Kidney (tissue), 14 donors: ENCODE data around the gene MIGA1. TPM values are rescaled to one million over a fixed set of nuclear protein-coding genes. Genes with fewer than 3 reads are reported as not detected.

Experiments
- DNase-seq, 5 donors: peaks; one replicate each; pipeline ENCODE4 v3.0.0-alpha.2; 2013 to 2020
- FAIRE-seq: peaks from 2 replicates; lab custom pipeline; 2012; peaks lifted over from hg19 to GRCh38; lab: Jason Lieb, UNC
- H3K27ac ChIP-seq, 2 donors: one replicate each; pipeline ENCODE4 v1.7.0; 2013; ENCODE audit warnings: low read depth in 2 of 2, low read length in 2 of 2, inconsistent platforms in 1 of 2
- H3K27me3 ChIP-seq: one replicate; pipeline ENCODE4 v1.7.1; 2013; ENCODE audit warnings: low read length, inconsistent platforms; ENCODE audit not compliant: control insufficient read depth, insufficient read depth
- H3K36me3 ChIP-seq, 3 donors: one replicate each; pipeline versions ENCODE4 v1.7.0 to v1.7.1; 2013; ENCODE audit warnings: low read length in 3 of 3, control low read depth in 1 of 3, inconsistent platforms in 1 of 3; ENCODE audit not compliant: insufficient read depth in 3 of 3, control insufficient read depth in 2 of 3
- H3K4me1 ChIP-seq, 3 donors: one replicate each; pipeline versions ENCODE4 v1.7.0 to v1.7.1; 2013; ENCODE audit warnings: low read length in 3 of 3, inconsistent platforms in 1 of 3, low read depth in 1 of 3; ENCODE audit not compliant: control insufficient read depth in 2 of 3, insufficient read depth in 2 of 3
- H3K4me3 ChIP-seq, 3 donors: one replicate each; pipeline versions ENCODE4 v1.7.0 to v1.8.1; 2013; ENCODE audit warnings: low read length in 3 of 3, control low read depth in 1 of 3, inconsistent platforms in 1 of 3
- H3K9ac ChIP-seq, 3 donors: one replicate each; pipeline versions ENCODE4 v1.7.0 to v1.7.1; 2013; ENCODE audit warnings: low read length in 3 of 3, control low read depth in 1 of 3, inconsistent platforms in 1 of 3
- H3K9me3 ChIP-seq, 3 donors: one replicate each; pipeline versions ENCODE4 v1.7.0 to v1.7.1; 2013; ENCODE audit warnings: low read length in 3 of 3, control low read depth in 1 of 3, inconsistent platforms in 1 of 3; ENCODE audit not compliant: control insufficient read depth in 2 of 3, insufficient read depth in 1 of 3
- intact Hi-C: fragments of 100-400 bp; cut with DNase I; formaldehyde crosslinking; loops from one replicate; pipeline ENCODE4 v1.11.1; 2022
- polyA plus RNA-seq: library from polyadenylated mRNA; stranded (reverse); fragments of 350-450 nt; fragmentation: Illumina TruSeq; extraction: RNeasy Lipid Tissue Mini Kit (QIAGEN cat#74804); gene quantifications from one replicate; pipeline ENCODE4 v1.2.3, GENCODE V29; 2014; ENCODE audit warnings: low read depth, low replicate concordance; ENCODE audit not compliant: insufficient read depth
- total RNA-seq: library from RNA; stranded (reverse); fragmentation: NEBNext Ultra II Directional; extraction: Animal tissue kit (Norgen Biotek cat#: 25700); gene quantifications from one replicate; pipeline ENCODE4 v1.2.1, GENCODE V29; 2021
- TF ChIP-seq, protein P1 (sequence below): IDR thresholded peaks from 3 replicates; pipeline ENCODE4 v1.5.1; 2012; ENCODE audit warnings: mild to moderate bottlenecking, moderate library complexity, borderline replicate concordance; ENCODE audit not compliant: insufficient read depth; ENCODE audit errors: extremely low read depth
- donor health status: control.
- donor health status: control.
- donor health status: control.
- donor health status: control.
- donor health status: control.
- donor health status: DM: yes; HTN: yes; CAD: no.
- donor health status: Normal renal cell carcinoma (clear cell type).

The MIGA1 gene
- total and polyA plus RNA-seq, 2 donors from 2014 or later = 5.4 to 25.5 TPM

GRCh38 chr1:77888081-77888780, 108.8 kb downstream of the MIGA1 start, which contains the start of gene NEXN:
Gene NEXN, plus strand, starts transcription at chr1:77888624. Its CDS starts 27,483 bp downstream, at chr1:77916107.
- H3K27ac ChIP-seq = peak within 1 kb of the TSS; percentile 78 to 80
- H3K4me3 ChIP-seq = peak within 1 kb of the TSS; percentile 70 to 86 (median 80)
- no peaks in the 10 kb centered on the region for H3K9me3 ChIP-seq
- FAIRE-seq (no peak), DNase-seq (peak; percentile 83 to 93 (median 86))
- no peaks in the 10 kb centered on the region for H3K36me3 ChIP-seq
- intact Hi-C loops = no loop called here
- H3K4me1 ChIP-seq = no peaks in the 10 kb centered on the region
- peak within 1 kb of the TSS; percentile 51 to 72 (median 65) for H3K9ac ChIP-seq
- TF ChIP-seq, protein P1, sequence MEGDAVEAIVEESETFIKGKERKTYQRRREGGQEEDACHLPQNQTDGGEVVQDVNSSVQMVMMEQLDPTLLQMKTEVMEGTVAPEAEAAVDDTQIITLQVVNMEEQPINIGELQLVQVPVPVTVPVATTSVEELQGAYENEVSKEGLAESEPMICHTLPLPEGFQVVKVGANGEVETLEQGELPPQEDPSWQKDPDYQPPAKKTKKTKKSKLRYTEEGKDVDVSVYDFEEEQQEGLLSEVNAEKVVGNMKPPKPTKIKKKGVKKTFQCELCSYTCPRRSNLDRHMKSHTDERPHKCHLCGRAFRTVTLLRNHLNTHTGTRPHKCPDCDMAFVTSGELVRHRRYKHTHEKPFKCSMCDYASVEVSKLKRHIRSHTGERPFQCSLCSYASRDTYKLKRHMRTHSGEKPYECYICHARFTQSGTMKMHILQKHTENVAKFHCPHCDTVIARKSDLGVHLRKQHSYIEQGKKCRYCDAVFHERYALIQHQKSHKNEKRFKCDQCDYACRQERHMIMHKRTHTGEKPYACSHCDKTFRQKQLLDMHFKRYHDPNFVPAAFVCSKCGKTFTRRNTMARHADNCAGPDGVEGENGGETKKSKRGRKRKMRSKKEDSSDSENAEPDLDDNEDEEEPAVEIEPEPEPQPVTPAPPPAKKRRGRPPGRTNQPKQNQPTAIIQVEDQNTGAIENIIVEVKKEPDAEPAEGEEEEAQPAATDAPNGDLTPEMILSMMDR = no peak
- H3K27me3 ChIP-seq = no peaks in the 10 kb centered on the region

DNA sequence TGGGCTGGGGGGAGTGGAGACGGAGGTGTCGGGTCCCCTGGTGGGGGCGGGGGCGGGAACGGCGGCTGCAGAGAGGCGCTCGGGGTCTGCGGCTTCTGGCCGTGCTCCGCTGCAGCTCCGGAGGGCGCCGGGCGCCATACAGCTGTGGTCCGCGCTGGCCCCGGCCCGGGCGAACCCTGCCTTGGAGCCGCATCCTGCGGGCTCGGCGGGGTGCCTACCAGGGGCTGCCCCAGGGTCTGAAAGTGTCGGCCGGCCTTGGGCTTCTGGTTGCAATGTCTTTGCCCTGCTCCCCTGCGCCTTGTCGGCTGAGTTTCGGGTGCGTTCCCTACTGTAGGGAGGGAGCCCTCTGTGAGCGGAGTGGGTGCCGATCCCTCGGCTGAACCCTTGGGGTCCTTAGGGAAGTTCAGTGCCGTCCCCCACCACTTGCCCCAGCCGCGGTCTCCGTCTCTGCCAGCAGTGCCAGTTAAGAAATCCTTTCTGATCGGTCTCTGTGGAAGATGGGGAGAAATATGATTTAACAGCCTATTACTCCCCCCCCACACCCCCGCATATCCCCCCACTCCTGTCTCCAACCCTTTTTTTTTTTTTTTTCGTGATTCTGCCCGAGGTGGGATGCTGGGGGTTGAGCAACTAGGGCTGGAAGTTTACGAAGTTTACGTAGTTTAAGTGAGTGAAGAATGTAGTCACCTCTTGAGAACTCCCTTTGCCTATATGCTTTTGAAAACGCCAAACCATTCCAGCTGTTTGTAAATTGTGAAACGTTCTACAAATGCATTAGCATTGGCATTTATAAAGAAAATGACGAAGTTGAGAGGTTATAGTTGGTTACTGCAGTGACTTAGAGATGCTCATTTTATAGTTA, 109.6 kb downstream of the MIGA1 start:
- H3K9me3 ChIP-seq = no peaks in the 10 kb centered on the region
- TF ChIP-seq, protein P1 = no peak
- H3K9ac ChIP-seq = peak overlapping the region; percentile 51 to 72 (median 65)
- intact Hi-C loops = no loop called here
- no peaks in the 10 kb centered on the region for H3K27me3 ChIP-seq
- DNase-seq (peak in 3 of 5 donors; percentile 61 to 76 (median 75)), FAIRE-seq (no peak)
- H3K27ac ChIP-seq = peak overlapping the region; percentile 78 to 80
- no peaks in the 10 kb centered on the region for H3K36me3 ChIP-seq
- H3K4me3 ChIP-seq = peak overlapping the region; percentile 70 to 86 (median 80)
- H3K4me1 ChIP-seq = no peaks in the 10 kb centered on the region

DNA sequence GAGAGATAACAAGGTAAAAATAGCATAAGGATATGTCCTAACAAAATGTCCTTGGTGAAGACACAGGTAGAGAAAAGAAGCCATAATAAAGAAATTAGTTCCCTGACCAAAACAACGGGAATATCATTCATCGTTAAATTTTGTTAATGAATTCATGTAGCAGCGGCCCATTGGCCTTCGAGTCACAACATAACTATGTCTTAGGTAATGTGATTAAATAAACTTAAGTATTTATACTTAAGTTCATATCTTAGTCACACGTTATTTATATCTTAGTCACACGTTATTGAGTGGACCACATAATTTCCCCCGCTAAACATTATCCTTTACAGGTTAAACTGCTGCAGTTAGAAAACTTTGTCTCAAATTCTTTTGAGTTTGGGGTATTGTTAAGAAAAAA, 110.2 kb downstream of the MIGA1 start:
- no peaks in the 10 kb centered on the region for H3K4me1 ChIP-seq
- H3K27me3 ChIP-seq = no peaks in the 10 kb centered on the region
- DNase-seq = peak in 1 of 5 donors; percentile 7
- intact Hi-C loops = no loop called here
- H3K9me3 ChIP-seq = no peaks in the 10 kb centered on the region
- H3K4me3 ChIP-seq = peak overlapping the region; percentile 70 to 86 (median 80)
- peak; percentile 63 for FAIRE-seq
- H3K27ac ChIP-seq = no peak overlapping the region
- TF ChIP-seq, protein P1 = no peak
- no peaks in the 10 kb centered on the region for H3K36me3 ChIP-seq
- H3K9ac ChIP-seq = peak overlapping the region in 2 of 3 donors; percentile 35 to 65
